GM18951 (cell line): ENCODE measurements around the gene CNN2.

ENCODE experiments used
- POLR2A ChIP-seq: IDR thresholded peaks from 4 replicates; pipeline ENCODE4 v1.6.1; 2011; ENCODE audit warnings: mild to moderate bottlenecking; ENCODE audit not compliant: insufficient read length, insufficient read depth; ENCODE audit errors: extremely low read depth
- in situ Hi-C: fragments of 300-500 bp; cut with MboI; formaldehyde crosslinking; loops from one replicate; pipeline ENCODE4 v1.12.0; 2022; ENCODE audit warnings: low sequenced_read_pairs, mixed read lengths, inconsistent platforms; ENCODE audit not compliant: unreplicated experiment

Gene CNN2

GRCh38 chr19:1069009-1069779 is 42.8 kb downstream of the CNN2 start:
- TF ChIP-seq POLR2A: peak; percentile 51
- in situ Hi-C loops: no loop called here

GRCh38 chr19:1070576-1070930 is 44.1 kb downstream of the CNN2 start:
- in situ Hi-C loops: no loop called here
- no peak for TF ChIP-seq POLR2A

GRCh38 chr19:1070931-1071791 is 44.8 kb downstream of the CNN2 start:
- no peak for TF ChIP-seq POLR2A
- in situ Hi-C loops: no loop called here

GRCh38 chr19:1072371-1073015 is 46.1 kb downstream of the CNN2 start:
- no peak for TF ChIP-seq POLR2A
- in situ Hi-C loops: no loop called here

- no peak for TF ChIP-seq POLR2A
- in situ Hi-C loops: no loop called here
Measured at GRCh38 chr19:1073063-1073955, 46.9 kb downstream of the CNN2 start.

GRCh38 chr19:1073956-1074517 is 47.6 kb downstream of the CNN2 start:
- no peak for TF ChIP-seq POLR2A
- in situ Hi-C loops: no loop called here

GRCh38 chr19:1074544-1075283 is 48.3 kb downstream of the CNN2 start:
- TF ChIP-seq POLR2A: peak; percentile 53
- in situ Hi-C loops: no loop called here

- in situ Hi-C loops: no loop called here
- TF ChIP-seq POLR2A: no peak
Measured at GRCh38 chr19:1076046-1076386, 49.6 kb downstream of the CNN2 start.

GRCh38 chr19:1076951-1077350 is 50.5 kb downstream of the CNN2 start:
- in situ Hi-C loops: no loop called here
- peak; percentile 35 for TF ChIP-seq POLR2A

- no peak for TF ChIP-seq POLR2A
- in situ Hi-C loops: no loop called here
Measured at GRCh38 chr19:1079566-1080111, 53.2 kb downstream of the CNN2 start.

- TF ChIP-seq POLR2A: no peak
- in situ Hi-C loops: no loop called here
Measured at GRCh38 chr19:1080360-1081161, 54.2 kb downstream of the CNN2 start.
